Epithelial cell of proximal tubule (primary cell): ENCODE results near the gene COL5A3. TPM values are rescaled to one million over a fixed set of nuclear protein-coding genes. Genes with fewer than 3 reads are reported as not detected.

ENCODE experiments used
- DNase-seq: peaks from one replicate; pipeline ENCODE4 v3.0.0-alpha.2; 2011; ENCODE audit warnings: low read depth
- H3K4me3 ChIP-seq: 2 replicates; pipeline ENCODE4 v1.5.1; 2011; ENCODE audit warnings: low read depth, mild to moderate bottlenecking, low read length
- CTCF ChIP-seq: conservative IDR thresholded peaks from 2 replicates; pipeline ENCODE4 v1.5.1; 2012; ENCODE audit warnings: low read depth, mild to moderate bottlenecking, low read length
- total RNA-seq: library from RNA; depleted of rRNA; stranded (reverse); fragments of >200 nt; gene quantifications from 2 replicates; pipeline ENCODE4 v1.2.3, GENCODE V29; 2015

Gene COL5A3
- total RNA-seq, 1 donor from 2014 or later: 0.06 TPM

GRCh38 chr19:9968820-9969687 is 41.2 kb downstream of the COL5A3 start:
- TF ChIP-seq CTCF: no peak
- no peak overlapping the region for H3K4me3 ChIP-seq
- DNase-seq: no peak

- no peak for DNase-seq
- TF ChIP-seq CTCF: no peak
Observed at GRCh38 chr19:9967326-9967725, 43.0 kb downstream of the COL5A3 start.

GRCh38 chr19:9966448-9966847 is 43.9 kb downstream of the COL5A3 start:
- H3K4me3 ChIP-seq: no peak overlapping the region
- TF ChIP-seq CTCF: no peak
- no peak for DNase-seq

More at GRCh38 chr19:9967326-9967725, 43.0 kb downstream of the COL5A3 start:
- no peak overlapping the region for H3K4me3 ChIP-seq

- no peak for DNase-seq
- no peak overlapping the region for H3K4me3 ChIP-seq
- no peak for TF ChIP-seq CTCF
Observed at GRCh38 chr19:9966024-9966423, 44.3 kb downstream of the COL5A3 start.

GRCh38 chr19:9962623-9963290 is 47.5 kb downstream of the COL5A3 start:
- TF ChIP-seq CTCF: no peak
- DNase-seq: no peak
- H3K4me3 ChIP-seq: no peak overlapping the region

- no peak overlapping the region for H3K4me3 ChIP-seq
- no peak for DNase-seq
- no peak for TF ChIP-seq CTCF
Observed at GRCh38 chr19:9961103-9961502, 49.2 kb downstream of the COL5A3 start.
